BLaER1 treated with 17β-estradiol and CSF1 and Interleukin-3, amounts not matched to agents 10 nM and 100 nM (cell line): ENCODE results near the gene TRIM68.

ENCODE experiments used
- H3K27ac ChIP-seq, 11 experiments: shearing (Covaris generic); formaldehyde crosslinking; 2 replicates each; pipeline ENCODE4 v1.8.1; 2022
- H3K27me3 ChIP-seq, 11 experiments: shearing (Covaris generic); formaldehyde crosslinking; 2 replicates each; pipeline ENCODE4 v1.8.1; 2022
- H3K36me3 ChIP-seq, 11 experiments: shearing (Covaris generic); formaldehyde crosslinking; 2 replicates each; pipeline ENCODE4 v1.8.1; 2022
- H3K4me1 ChIP-seq, 10 experiments: shearing (Covaris generic); formaldehyde crosslinking; 2 replicates each; pipeline ENCODE4 v1.8.1; 2022
- H3K4me2 ChIP-seq, 11 experiments: shearing (Covaris generic); formaldehyde crosslinking; 2 replicates each; pipeline ENCODE4 v1.8.1; 2022
- H3K4me3 ChIP-seq, 10 experiments: shearing (Covaris generic); formaldehyde crosslinking; 2 replicates each; pipeline ENCODE4 v1.8.1; 2022
- H3K9ac ChIP-seq, 11 experiments: shearing (Covaris generic); formaldehyde crosslinking; 2 replicates each; pipeline ENCODE4 v1.8.1; 2022
- H3K9me3 ChIP-seq, 11 experiments: shearing (Covaris generic); formaldehyde crosslinking; replicated peaks in 1 of 11; 2 replicates each; pipeline ENCODE4 v1.8.1; 2022
- H4K20me1 ChIP-seq, 11 experiments: shearing (Covaris generic); formaldehyde crosslinking; 2 replicates each; pipeline ENCODE4 v1.8.1; 2022
- Cebpa-rat ChIP-seq, 11 experiments: shearing (Covaris generic); IDR thresholded peaks; 2 replicates each; pipeline ENCODE4 v1.8.1; 2022

Gene TRIM68

GRCh38 chr11:4578624-4579023 is 29.4 kb downstream of the TRIM68 start:
- peaks cover 0 to 83% (median 0%) of the 10 kb centered on the region in 11 experiments; a peak in 7 of 22 replicates for H3K27me3 ChIP-seq
- TF ChIP-seq Cebpa-rat (IDR thresholded peaks at IDR 0.05) = no peak

GRCh38 chr11:4577761-4578160 is 30.3 kb downstream of the TRIM68 start:
- H3K9ac ChIP-seq = no peak overlapping the region
- H3K27ac ChIP-seq = no peak overlapping the region
- no peak for TF ChIP-seq Cebpa-rat (IDR thresholded peaks at IDR 0.05)
- H3K4me3 ChIP-seq = no peak overlapping the region
- no peaks in the 10 kb centered on the region for H3K9me3 ChIP-seq
- H3K36me3 ChIP-seq = no peaks in the 10 kb centered on the region
- no peak overlapping the region for H3K4me2 ChIP-seq
- peaks cover 9 to 19% (median 11%) of the 10 kb centered on the region in 10 experiments for H3K4me1 ChIP-seq
- peaks cover 0 to 9% (median 0%) of the 10 kb centered on the region in 11 experiments; a peak in 4 of 22 replicates for H4K20me1 ChIP-seq
- H3K27me3 ChIP-seq = peaks cover 0 to 91% (median 0%) of the 10 kb centered on the region in 11 experiments; a peak in 7 of 22 replicates

More at GRCh38 chr11:4578624-4579023, 29.4 kb downstream of the TRIM68 start:
- Histone ChIP-seq H3K4me1 (peaks cover 9 to 19% (median 11%) of the 10 kb centered on the region in 10 experiments), H4K20me1 (peaks cover 0 to 9% (median 0%) of the 10 kb centered on the region in 11 experiments; a peak in 4 of 22 replicates), H3K4me2 (no peak overlapping the region), H3K27ac (no peak overlapping the region), H3K9me3 (no peaks in the 10 kb centered on the region), H3K36me3 (no peaks in the 10 kb centered on the region), H3K9ac (no peak overlapping the region), H3K4me3 (no peak overlapping the region)

GRCh38 chr11:4576880-4577279 is 31.2 kb downstream of the TRIM68 start:
- Histone ChIP-seq H3K9me3 (no peaks in the 10 kb centered on the region), H3K4me3 (no peak overlapping the region), H3K9ac (no peak overlapping the region), H3K4me1 (peaks cover 9 to 19% (median 11%) of the 10 kb centered on the region in 10 experiments), H3K27ac (no peak overlapping the region), H3K4me2 (no peak overlapping the region), H3K27me3 (peaks cover 0 to 97% (median 0%) of the 10 kb centered on the region in 11 experiments; a peak in 7 of 22 replicates), H4K20me1 (peaks cover 0 to 9% (median 0%) of the 10 kb centered on the region in 11 experiments; a peak in 4 of 22 replicates), H3K36me3 (no peaks in the 10 kb centered on the region)
- no peak for TF ChIP-seq Cebpa-rat (IDR thresholded peaks at IDR 0.05)

GRCh38 chr11:4569075-4569474 is 39.0 kb downstream of the TRIM68 start:
- peaks cover 10 to 25% (median 17%) of the 10 kb centered on the region in 11 experiments; a peak in 19 of 22 replicates for H3K9me3 ChIP-seq
- H3K4me1 ChIP-seq = no peaks in the 10 kb centered on the region
- no peak overlapping the region for H3K9ac ChIP-seq
- H3K36me3 ChIP-seq = 0 out of 22 replicates have a peak, but pooled peaks cover 0 to 3% (median 0%) of the 10 kb centered on the region in 11 experiments
- H3K27me3 ChIP-seq = peaks cover 0 to 47% (median 0%) of the 10 kb centered on the region in 11 experiments; a peak in 7 of 22 replicates
- H3K4me2 ChIP-seq = no peak overlapping the region
- H4K20me1 ChIP-seq = no peaks in the 10 kb centered on the region; a peak in 1 of 22 replicates
- H3K27ac ChIP-seq = no peak overlapping the region
- H3K4me3 ChIP-seq = no peak overlapping the region
- TF ChIP-seq Cebpa-rat (IDR thresholded peaks at IDR 0.05) = no peak

GRCh38 chr11:4565371-4565770 is 42.7 kb downstream of the TRIM68 start:
- 0 out of 22 replicates have a peak, but pooled peaks cover 0 to 3% (median 0%) of the 10 kb centered on the region in 11 experiments for H3K36me3 ChIP-seq
- no peak overlapping the region for H3K4me2 ChIP-seq
- peaks cover 13 to 48% (median 21%) of the 10 kb centered on the region in 11 experiments; a peak in 20 of 22 replicates for H3K9me3 ChIP-seq
- H3K9ac ChIP-seq = no peak overlapping the region
- no peaks in the 10 kb centered on the region for H4K20me1 ChIP-seq
- no peak for TF ChIP-seq Cebpa-rat (IDR thresholded peaks at IDR 0.05)
- no peak overlapping the region for H3K27ac ChIP-seq
- no peak overlapping the region for H3K4me3 ChIP-seq
- H3K27me3 ChIP-seq = peaks cover 0 to 10% (median 0%) of the 10 kb centered on the region in 11 experiments; a peak in 2 of 22 replicates
- no peaks in the 10 kb centered on the region for H3K4me1 ChIP-seq

- TF ChIP-seq Cebpa-rat (IDR thresholded peaks at IDR 0.05) = no peak
- H3K27ac ChIP-seq = no peak overlapping the region
Observed at GRCh38 chr11:4560467-4560866, 47.6 kb downstream of the TRIM68 start.

GRCh38 chr11:4559527-4560440 is 48.2 kb downstream of the TRIM68 start:
- Histone ChIP-seq H3K36me3 (no peaks in the 10 kb centered on the region), H3K27ac (no peak overlapping the region), H3K9ac (no peak overlapping the region), H4K20me1 (no peaks in the 10 kb centered on the region), H3K4me1 (no peaks in the 10 kb centered on the region), H3K27me3 (no peaks in the 10 kb centered on the region), H3K9me3 (peaks cover 8 to 30% (median 11%) of the 10 kb centered on the region in 11 experiments; a peak in 18 of 22 replicates), H3K4me3 (no peak overlapping the region), H3K4me2 (no peak overlapping the region)
- TF ChIP-seq Cebpa-rat (IDR thresholded peaks at IDR 0.05) = no peak

More at GRCh38 chr11:4560467-4560866, 47.6 kb downstream of the TRIM68 start:
- Histone ChIP-seq H3K4me1 (no peaks in the 10 kb centered on the region), H3K9me3 (peaks cover 8 to 32% (median 11%) of the 10 kb centered on the region in 11 experiments; a peak in 18 of 22 replicates), H3K4me2 (no peak overlapping the region), H3K36me3 (no peaks in the 10 kb centered on the region), H3K9ac (no peak overlapping the region), H4K20me1 (no peaks in the 10 kb centered on the region), H3K27me3 (no peaks in the 10 kb centered on the region), H3K4me3 (no peak overlapping the region)

GRCh38 chr11:4551346-4551979 is 56.6 kb downstream of the TRIM68 start:
- H3K4me1 ChIP-seq = peaks cover 0 to 4% (median 0%) of the 10 kb centered on the region in 10 experiments; a peak in 1 of 20 replicates
- H3K27me3 ChIP-seq = no peaks in the 10 kb centered on the region
- H3K36me3 ChIP-seq = no peaks in the 10 kb centered on the region
- no peak overlapping the region for H3K9ac ChIP-seq
- H3K4me2 ChIP-seq = no peak overlapping the region
- peaks cover 5 to 20% (median 12%) of the 10 kb centered on the region in 11 experiments; a peak in 16 of 22 replicates for H3K9me3 ChIP-seq
- H4K20me1 ChIP-seq = no peaks in the 10 kb centered on the region
- no peak overlapping the region for H3K27ac ChIP-seq
- TF ChIP-seq Cebpa-rat (IDR thresholded peaks at IDR 0.05) = no peak
- no peak overlapping the region for H3K4me3 ChIP-seq
